RPMI7951 (cell line): ENCODE results near the gene SCAF4. TPM values are rescaled to one million over a fixed set of nuclear protein-coding genes. Genes with fewer than 3 reads are reported as not detected.
A peak's percentile ranks its signal among the peaks of the same experiment; 100 is the strongest.
"Not testable (repeated sequence)": the region's sequence is repeated elsewhere in the genome, so short reads cannot be mapped to it uniquely, and the experiment has no call there.

ENCODE experiments used
- DNase-seq: peaks from one replicate; pipeline ENCODE4 v3.0.0-alpha.2; 2012; ENCODE audit warnings: low read depth
- total RNA-seq: library from RNA; depleted of rRNA; stranded (reverse); fragments of >200 nt; shearing (Covaris generic); gene quantifications from 2 replicates; pipeline ENCODE4 v1.2.3, GENCODE V29; 2014; rRNA removed

The SCAF4 gene
- total RNA-seq, 1 experiment from 2014 or later, result 4.3 TPM

DNA sequence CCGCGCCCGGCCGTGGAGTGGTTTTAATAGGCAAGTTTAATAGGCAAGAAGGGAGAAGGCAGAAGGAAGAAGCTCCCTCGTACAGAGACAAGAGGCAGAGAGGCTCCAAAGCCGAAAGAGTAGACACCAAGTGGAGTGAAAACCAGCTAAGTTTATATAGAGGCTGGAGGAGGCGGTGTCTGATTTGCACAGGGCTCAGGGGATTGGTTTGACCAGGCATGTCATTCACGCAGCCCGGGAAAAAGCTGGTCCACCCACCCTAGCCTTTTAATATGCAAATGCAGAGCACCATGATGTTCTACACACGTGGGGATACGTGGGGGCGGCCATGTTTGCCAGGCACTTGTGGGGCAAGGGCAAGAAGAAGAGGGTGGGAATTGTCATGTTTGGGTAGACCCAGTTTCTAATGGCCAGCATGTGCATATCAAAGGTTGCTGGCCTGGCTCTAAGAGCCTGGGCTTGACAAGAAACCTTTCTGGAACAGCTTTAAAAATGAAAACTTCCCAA, 90.4 kb downstream of the SCAF4 start:
- DNase-seq, result no peak

DNA sequence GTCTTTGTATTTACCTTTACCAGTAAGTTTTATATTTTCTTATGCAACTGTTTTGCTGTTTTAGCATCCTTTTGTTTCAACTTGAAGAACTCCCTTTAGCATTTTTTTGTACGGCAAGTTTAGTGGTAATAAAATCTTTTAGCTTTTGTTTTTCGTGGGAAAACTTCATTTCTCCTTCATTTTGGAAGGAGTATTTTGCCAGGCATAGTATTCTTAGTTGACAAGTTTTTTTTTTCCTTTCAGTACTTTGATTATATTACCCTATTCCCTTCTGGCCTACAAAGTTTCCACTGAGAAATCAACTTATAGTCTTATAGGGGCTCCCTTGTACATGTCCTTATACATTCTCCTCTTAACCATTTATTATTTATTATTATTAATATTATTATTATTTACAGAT, 95.0 kb downstream of the SCAF4 start:
- no peak for DNase-seq

DNA sequence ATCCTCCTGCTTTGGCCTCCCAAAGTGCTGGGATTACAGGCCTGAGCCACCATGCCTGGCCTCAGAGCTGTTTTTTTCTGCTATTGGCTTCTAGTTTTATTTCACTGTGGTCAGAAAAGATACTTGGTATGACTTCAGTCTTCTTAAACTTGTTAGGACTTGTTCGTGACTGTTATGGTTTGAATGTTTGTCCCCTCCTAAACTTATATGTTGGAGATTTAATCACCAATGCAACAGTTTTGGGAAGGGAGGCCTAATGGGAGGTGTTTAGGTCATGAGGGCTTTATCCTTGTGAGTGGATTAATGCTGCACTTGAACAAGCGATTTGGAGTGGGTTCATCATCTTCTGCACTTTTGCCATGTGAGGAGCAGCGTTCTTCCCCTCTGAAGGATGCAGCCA, 96.9 kb downstream of the SCAF4 start:
- DNase-seq, result no peak

DNA sequence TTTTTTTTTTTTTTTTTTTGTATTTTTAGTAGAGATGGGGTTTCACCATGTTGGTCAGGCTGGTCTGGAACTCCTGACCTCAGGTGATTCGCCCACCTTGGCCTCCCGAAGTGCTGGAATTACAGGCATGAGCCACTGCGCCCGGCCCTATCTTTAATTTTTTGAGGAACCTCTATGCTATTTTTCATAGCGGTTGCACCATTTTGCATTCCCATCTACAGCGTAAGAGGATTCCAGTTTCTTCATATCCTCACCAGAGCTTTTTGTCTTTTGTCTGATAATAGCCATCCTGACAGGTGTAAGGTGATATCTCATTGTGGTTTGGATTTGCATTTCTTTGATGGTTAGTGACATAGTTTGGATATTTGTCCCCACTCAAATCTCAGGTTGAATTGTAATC, 100.0 kb downstream of the SCAF4 start:
- DNase-seq, result not testable (repeated sequence)

DNA sequence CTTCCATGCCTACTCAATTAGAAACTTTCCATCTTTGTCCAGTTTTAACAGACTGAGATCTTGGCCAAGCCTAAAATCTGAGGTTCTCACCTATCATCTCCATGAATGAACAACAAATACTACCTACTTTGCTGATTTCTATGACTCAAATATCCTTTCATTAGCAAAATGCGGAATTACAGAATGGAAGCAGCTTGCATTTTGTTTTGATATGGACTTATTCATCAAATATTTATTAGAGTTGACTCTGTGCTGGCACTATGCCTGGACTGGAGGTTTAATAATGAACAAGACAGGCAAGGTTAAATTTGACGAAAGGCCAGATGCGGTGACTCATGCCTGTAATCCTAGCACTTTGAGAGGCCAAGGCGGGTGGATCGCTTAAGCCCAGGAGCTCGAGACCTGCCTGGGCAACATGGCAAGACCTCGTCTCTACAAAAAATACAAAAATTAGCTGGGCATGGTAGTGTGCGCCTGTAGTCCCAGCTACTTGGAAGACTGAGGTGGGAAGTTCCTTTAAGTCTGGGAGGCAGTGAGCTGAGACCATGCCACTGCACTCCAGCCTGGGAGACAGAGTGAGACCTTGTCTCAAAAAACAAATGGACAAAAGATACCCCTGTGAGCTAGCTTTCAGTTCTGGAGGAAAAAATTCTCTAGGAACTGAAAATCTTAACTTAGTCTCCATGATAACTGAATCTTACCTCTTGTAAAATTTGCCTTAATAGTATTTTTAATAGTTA, 101.8 kb downstream of the SCAF4 start:
- DNase-seq, result peak; percentile 67

DNA sequence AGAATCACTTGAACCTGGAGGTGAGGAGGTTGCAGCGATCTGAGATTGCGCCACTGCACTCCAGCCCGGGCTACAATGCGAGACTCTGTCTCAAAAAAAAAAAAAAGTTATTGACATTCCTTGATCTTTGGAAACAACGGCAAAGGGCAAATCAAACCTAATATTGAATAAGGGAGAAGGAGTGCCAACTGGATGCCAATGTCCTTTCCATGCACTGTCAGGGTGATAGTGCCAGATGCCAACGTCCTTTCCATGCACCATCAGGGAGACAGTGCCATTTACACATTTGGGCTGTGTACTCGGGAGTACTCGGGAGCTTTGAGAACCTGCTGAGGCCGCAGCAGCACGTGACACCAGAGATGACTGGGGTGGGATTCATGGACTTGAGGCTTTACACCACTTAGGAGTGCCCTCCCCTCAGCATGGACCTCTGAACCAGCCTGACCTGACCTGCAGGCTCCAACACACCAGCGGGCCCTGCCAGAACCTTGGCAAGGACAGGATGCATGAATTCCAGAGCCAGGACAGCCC, 106.9 kb downstream of the SCAF4 start:
- no peak for DNase-seq

DNA sequence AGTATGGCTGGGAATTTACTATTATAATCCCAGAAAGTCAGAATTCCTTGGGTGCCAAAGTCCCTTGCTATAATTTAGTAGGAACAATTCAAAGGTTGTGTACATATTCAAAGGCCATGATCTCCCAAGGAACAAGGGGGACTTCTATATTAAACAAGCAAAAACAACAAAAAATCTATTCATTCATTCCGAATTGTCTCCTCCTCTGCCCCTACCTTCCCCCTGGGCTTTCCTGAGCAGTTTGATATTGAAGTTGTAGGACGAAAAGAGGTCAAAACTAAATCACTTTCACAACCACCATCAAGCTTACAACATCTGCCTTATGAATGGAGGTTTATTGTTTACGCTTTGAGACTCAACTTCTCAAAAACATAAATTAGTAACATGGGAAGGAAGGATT, 107.7 kb downstream of the SCAF4 start:
- DNase-seq, result no peak

DNA sequence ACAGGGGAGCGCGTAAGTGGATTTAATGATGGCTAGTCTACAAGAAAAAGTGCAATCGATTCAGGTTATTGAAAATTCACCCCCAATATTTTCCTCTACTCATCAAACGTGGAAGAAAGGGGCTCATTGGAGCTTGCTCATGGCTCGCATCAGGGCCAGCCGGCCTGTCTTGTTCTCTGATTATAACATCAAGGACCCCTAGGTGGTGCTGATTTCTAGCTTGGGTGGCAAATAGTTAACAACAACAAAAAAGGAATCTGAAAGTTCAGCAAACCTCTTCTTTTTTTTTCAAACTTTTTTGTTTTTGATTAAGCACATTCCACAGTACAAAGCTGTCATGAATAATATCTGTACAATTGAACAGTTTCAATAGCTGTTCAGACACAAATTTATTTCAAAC, 108.3 kb downstream of the SCAF4 start:
- peak; percentile 5 for DNase-seq

DNA sequence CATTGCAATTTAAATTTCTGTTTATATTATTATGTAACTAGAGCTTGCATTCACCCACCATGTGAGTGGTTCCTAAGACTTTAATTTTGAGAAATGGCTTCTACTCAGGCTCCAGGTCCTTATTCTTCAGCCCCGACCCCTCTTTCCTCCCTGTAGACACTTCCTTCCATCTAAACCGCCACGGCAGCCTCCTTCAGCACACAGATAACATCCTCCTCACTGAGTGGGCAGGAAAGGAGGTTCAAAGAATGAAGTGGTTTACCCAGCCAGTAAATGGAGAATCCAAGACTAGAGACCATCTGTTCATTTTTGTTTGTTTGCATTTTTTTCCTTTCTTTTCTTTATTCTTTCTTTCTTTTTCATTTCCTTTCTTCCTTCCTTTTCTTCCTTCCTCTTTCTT, 109.5 kb downstream of the SCAF4 start:
- DNase-seq, result no peak

Other genes starting within 250 kb of the SCAF4 start
- 330 and 388 TPM in 2 replicates for gene SOD1, start 72.4 kb downstream of the SCAF4 start, total RNA-seq
- 0.20 and 0.48 TPM in 2 replicates for gene HUNK, start 140.9 kb upstream of the SCAF4 start, total RNA-seq